ENCODE measurements around the gene PLCH2.

Gene PLCH2

GRCh38 chr1:2463396-2463795, 12.7 kb upstream of the PLCH2 start:
- no peak for DNase-seq

- DNase-seq: no peak
Observed at GRCh38 chr1:2465371-2466269, 10.5 kb upstream of the PLCH2 start.

DNA sequence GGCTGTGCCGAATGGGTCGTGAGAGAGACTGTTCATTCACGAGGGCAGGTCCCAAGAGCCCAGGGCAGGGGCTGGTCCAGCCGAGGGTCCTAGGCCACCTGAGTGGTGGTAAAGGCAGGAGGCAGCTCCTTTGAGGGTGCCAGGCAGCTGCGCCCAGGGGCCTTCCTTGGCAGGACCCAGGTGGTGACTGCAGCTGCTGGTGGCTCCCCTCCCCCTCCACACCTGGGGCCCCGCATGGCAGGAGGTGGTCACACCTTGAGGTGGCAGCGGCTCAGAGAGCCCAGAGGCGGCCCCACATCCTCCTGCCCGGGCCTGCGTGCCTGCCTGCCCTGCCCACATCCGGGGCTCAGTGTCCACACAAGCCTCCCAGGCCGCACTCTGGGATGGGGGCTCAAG, 9.8 kb upstream of the PLCH2 start:
- no peak for DNase-seq

DNA sequence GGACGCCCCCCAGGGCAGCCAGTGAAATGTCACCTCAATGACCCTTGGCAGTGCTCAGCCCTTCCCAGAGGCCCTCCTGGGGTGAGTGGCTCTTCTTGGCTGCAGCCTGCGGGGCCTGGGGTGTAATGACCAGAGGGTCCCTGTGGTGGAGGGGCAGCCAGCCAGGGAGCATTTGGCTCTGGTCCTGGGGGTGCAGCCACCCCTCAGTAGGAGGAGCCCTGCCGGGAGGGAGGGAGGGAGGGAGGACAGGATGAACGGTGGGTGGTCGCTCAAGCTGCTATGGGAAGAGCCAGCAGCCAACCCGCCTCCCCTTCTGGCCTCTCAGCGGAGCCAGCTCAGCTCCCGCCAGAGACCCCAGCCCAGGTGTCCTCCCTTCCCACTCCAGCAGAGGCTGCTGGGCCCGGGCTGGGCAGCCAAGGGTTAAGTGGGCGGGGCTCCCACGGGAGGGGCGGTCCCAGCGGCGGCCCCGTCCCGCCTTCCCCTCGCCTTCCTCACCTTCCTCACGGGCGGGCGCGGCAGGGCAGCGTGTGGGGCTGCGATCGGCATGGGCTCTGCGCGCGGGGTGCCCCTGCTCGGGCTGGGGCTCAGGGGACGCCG, 9.0 kb upstream of the PLCH2 start:
- DNase-seq: no peak

DNA sequence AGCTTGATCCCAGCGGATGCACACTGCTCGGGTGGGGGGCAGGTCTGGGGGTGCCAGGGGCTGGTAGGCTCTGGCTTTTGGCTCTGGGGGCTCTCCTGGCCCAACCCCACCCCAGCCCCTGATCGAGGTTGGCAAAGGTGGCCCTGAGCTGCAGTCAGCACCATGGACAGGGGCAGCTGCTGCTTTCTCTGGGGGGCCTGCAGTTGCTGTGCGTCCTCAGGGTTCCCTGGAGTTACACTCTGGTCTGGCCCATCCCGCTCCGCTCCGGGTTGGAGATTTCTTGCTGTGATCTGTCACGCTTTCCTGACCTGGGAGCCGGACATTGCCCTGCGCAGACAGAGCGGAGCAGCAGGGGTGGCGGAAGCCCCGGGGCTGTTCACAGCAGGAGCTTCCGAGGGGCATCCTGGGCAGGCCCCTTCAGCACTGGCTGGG, 8.0 kb upstream of the PLCH2 start:
- no peak for DNase-seq

GRCh38 chr1:2468540-2468939, 7.5 kb upstream of the PLCH2 start:
- DNase-seq: no peak

DNA sequence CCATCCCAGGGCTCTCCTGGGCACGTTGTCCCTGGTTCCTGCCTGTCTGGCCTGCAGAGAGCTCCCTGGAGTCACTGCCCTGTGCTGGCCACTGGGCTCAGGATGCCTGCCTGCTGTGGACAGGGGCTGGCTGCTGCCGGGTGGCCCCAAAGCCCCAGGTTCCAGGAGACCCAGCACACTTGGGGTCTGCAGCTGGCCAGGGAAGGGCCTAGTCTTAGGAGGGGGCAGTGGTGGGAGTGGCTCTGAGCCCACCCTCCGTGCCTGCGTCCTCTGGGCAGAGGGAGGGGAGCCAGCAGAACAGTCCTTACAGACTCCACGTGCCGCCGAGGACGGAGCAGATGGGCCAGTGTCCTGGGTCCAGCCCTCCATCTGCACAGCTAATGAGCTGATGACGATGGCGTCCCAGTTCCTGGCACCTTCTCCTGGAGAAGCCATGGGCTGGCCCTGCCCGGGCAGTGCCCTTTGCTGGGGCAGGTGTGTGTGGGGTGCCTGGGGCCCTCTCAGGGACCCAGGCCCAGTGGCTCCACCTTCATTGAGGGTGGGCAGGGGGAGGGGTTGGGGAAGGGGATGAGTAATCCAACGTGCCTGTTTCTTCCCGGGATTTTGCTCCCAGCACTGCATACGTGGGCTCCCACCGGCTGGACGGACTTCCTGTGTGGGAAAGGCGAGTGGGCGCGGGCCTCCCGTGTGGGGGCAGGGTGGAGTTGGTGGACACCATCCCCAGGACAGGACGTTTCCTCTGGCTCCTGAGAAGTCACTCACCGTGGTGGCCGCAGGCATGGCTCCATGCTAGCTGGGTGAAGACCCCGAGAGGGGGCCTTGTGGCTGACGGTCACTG, 6.8 kb upstream of the PLCH2 start:
- no peak for DNase-seq

DNA sequence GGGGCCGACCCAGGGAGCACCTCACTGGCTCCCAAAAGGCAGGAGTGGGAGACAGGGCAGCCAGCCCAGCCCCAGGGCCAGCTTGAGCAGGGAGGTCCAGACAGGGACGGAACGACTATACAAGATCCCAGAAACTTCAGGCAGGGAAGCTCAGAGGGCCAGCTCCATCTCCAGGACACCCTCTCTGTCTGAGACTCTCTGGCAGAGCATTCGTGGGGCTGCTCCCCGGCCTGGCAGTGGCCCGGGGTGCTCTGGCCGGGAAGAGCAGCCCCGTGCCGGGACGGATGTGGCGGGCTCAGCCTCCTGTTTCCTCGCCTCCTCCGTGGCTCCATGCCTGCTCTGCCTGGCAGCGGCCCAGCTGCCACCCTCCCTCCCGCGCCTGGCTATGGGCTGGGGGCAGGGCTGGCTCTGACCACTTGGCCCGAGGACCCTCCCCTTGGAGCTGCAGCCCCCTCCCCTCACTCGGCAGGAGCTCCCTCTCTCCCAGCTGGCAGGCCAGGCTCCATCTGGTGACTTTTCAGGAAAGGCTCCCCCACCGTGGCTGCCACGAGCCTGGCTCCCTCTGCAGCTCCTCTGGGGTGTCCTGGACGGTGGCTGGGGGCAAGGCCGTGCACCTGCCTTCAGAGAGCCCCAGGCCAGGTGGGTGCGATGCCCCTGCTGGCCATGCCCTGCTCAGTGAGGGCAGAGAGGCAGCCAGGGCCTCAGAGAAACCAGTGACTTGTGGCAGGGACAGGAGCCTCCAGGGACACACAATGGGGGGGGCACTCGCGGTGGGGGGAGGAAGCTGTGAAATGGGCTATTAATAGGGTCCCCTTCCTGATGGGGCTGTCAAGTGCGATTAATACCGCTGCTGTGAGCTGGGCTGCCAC, 5.6 kb upstream of the PLCH2 start:
- DNase-seq: no peak

- no peak for DNase-seq
Observed at GRCh38 chr1:2471159-2471471, 5.0 kb upstream of the PLCH2 start.

- no peak for DNase-seq
Observed at GRCh38 chr1:2471587-2472001, 4.5 kb upstream of the PLCH2 start.

DNA sequence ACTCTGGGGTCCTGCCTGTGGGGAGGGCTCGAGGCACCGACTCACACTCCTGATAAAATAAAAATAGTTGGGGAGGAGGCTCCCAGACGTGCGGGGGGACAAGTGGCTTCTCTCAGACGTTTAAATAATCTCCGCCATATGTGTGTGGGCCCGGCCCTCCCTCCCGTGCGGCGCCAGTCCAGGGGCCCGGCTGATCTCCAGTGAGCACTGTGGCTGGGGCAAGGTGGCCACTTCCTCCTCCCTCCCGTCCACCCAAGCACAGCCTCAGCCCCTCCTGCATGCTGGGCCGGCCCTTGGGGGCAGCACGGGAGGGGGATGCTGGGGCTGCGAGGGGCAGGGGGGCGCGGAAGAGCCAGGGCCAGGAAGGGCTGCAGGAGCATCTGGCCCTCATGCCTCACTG, 4.0 kb upstream of the PLCH2 start:
- no peak for DNase-seq

DNA sequence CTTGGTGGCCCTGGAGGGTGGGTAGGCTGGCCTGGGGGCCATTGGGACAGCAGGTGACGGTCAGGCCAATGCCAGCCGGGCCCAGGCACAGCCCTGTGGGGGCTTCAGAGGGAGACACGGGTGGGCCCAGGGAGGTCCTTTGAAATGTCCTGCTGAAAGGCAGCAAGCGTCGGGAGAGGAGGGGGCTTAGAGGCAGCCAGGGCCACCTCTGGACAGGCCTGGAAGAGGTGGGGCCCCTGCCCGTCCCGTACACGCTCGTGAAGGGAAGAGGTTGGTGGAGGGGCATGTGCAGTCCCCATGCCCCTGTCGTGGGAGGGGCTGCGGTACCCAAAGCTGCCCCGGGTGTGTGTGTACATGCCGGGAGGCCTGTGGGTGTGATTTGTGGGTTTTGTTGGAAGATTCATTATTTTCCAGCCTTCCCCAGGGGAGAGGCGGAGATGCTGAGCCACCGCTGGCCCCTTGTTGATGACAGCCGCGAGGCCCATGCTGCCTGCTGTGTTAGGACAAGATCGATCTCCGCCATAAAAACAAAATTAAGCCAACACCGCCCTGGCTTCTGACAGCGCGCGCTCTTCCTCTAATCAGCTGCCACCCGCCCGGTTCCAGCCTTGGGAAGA, 3.4 kb upstream of the PLCH2 start:
- DNase-seq: no peak

- no peak for DNase-seq
Observed at GRCh38 chr1:2473198-2473597, 2.9 kb upstream of the PLCH2 start.

DNA sequence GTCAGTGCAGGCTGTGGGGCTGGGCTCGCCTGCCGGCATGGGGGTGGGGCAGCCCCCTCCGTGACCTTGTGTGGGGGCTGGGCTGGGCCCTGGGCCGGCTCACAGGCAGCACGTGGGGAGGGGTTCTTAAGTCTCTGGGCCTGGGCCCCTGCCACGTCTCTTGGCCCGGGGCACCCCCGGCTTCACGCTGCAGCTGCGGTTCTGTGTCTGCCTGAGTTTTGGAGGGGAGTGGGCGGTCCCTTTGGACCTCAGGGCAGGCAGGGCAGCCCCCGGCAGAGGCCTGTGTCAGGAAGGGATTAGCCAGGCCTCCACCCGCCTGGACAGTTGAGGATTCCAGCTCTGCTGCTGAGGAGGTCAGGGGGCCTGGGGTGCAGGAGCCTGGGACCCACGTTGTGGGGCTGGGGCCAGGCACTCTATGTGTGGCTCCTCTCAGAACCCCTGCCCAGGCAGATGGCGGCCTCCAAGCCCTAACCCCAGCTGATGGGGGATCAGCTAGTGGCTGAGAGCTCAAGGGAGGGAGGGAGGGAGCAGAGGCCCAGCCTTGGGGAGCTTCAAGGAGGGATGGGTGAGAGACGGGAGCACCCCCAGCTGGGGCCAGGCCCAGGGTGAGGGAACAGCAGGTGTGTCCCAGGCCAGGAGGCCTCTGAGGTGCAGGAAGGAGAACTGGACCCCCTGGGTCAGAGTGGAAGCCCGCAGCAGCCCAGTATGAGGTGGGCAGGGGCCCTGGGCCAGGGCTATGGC, 1.8 kb upstream of the PLCH2 start:
- no peak for DNase-seq

DNA sequence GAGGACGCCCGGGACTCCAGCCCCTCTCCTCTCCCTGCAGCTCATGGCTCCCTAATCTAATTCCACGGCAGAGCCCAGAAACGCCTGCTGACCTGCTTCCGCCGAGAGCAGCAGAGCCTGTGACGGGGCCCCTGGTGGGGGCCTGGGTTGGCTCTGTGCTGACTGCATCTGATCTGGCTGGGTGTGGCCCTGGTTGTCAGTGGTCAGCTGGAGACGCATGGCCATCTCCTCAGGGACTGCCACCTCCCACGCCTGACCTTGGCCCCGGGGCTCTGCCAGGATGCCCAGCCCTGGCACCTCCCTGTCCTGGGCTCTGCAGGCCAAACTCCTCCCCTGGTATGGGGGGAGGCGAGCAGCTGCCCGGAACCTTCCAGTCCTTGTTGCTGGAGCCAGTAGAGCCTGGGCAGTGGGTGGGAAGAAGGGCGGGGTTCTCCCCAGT, 1.1 kb upstream of the PLCH2 start:
- DNase-seq: no peak

GRCh38 chr1:2475571-2475970, 518 bp upstream of the PLCH2 start:
- no peak for DNase-seq

DNA sequence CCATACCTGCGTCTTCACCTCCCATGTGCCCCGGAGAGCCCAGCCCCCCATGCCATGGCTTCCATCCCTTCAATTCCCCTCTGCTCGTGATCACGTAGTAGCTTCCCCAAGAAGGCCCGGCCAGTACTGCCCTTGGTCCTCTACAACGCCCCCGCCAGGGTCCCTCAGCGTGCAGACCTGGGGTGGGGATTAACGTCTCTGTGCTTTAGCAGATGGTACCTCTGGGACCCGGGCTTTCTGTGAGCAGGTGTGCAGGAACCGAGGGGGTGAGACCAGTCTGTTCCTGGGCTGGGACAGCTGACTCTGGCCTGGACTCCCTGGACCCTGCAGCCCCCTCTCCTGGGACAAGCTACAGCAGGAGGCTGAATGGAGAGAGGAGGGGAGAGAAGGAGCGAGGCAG, 1.2 kb downstream of the PLCH2 start:
- DNase-seq: no peak

DNA sequence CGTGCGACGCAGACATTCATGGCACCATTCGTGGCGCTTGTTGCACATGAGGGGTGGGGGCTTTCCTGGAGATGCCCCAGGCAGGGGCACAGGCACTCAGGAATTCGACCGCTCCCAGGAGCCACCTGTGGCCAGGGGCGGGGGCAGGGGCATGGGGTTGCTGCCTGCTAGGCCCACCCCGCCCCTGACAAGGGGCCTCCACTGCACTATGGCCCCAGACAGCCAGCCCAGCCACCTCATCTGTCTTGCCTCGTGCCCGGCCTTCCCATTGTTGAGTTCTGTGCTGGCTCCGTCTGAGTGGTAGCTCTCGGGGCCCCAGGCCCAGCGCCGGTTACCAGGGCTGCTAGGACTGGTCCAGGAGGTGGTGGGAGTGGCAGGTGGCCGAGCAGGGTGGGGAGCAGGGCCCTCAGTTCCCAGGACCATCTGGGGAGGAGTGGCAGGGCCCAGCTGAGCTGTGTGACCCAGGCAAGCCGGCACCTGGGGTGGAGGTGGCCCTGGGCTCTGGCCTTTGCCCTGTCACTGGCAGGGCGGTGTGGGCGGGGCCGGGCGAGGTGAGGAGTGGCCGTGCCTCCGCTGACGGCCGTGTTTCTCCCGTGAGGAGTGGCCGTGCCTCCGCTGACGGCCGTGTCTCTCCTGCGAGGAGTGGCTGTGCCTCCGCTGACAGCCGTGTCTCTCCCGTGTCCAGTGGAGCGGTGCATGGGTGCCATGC, 1.9 kb downstream of the PLCH2 start:
- no peak for DNase-seq

DNA sequence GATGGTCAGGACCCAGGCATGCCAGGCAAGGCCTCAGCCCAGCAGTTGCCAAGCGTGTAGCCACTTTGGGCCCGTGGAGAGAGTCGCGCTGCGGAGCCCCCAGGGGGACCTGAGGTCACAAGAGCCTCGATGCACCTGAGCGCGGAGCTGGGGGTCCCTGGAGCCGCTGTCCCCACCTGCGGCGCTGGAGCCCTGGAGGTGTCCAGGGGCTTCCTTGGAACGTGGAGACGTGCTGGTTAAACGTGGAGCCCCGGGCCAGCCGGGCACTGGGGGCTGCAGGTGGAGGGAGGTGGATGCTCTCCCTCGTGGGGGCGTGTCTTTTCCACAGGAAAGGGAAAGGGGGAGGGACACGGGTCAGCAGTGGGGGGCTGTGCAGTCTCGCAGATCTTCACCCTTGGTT, 3.1 kb downstream of the PLCH2 start:
- no peak for DNase-seq

DNA sequence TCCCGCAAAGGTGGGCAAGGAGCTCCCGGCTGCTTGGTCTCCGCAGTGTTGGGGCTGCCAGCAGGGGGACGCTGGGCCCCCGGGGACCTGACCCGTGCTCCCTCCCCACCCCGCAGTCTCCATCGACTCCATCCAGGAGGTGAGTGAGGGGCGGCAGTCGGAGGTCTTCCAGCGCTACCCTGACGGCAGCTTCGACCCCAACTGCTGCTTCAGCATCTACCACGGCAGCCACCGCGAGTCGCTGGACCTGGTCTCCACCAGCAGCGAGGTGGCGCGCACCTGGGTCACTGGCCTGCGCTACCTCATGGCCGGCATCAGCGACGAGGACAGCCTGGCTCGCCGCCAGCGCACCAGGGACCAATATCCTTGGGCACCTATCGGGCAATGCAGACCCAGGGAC, 3.5 kb downstream of the PLCH2 start:
- no peak for DNase-seq

Measured in NCI-H510A treated with DMSO at 0.1 percent for 48 hours (cell line).